Measurements from ENCODE around the gene PAK1.

The PAK1 gene

GRCh38 chr11:77287615-77288273 is 186.2 kb downstream of the PAK1 start:
- Histone ChIP-seq H3K27ac (no peak overlapping the region), H3K36me3 (no peaks in the 10 kb centered on the region), H3K4me3 (no peak overlapping the region), H3K9me3 (no peaks in the 10 kb centered on the region), H3K4me1 (no peaks in the 10 kb centered on the region), H4K20me1 (no peaks in the 10 kb centered on the region), H3K27me3 (no peaks in the 10 kb centered on the region), H3K9ac (no peak overlapping the region), H3K4me2 (no peak overlapping the region)
- TF ChIP-seq Cebpa-rat (IDR thresholded peaks at IDR 0.05) = no peak

GRCh38 chr11:77287136-77287535 is 186.8 kb downstream of the PAK1 start:
- Histone ChIP-seq H3K27me3 (no peaks in the 10 kb centered on the region), H3K4me1 (no peaks in the 10 kb centered on the region), H3K4me2 (no peak overlapping the region), H3K9ac (no peak overlapping the region), H3K36me3 (no peaks in the 10 kb centered on the region), H3K9me3 (no peaks in the 10 kb centered on the region), H3K27ac (no peak overlapping the region), H4K20me1 (no peaks in the 10 kb centered on the region), H3K4me3 (no peak overlapping the region)
- TF ChIP-seq Cebpa-rat (IDR thresholded peaks at IDR 0.05) = no peak

GRCh38 chr11:77284476-77285468 is 189.1 kb downstream of the PAK1 start:
- no peak for TF ChIP-seq Cebpa-rat (IDR thresholded peaks at IDR 0.05)
- H3K27me3 ChIP-seq = no peaks in the 10 kb centered on the region
- H3K4me1 ChIP-seq = no peaks in the 10 kb centered on the region
- no peaks in the 10 kb centered on the region for H4K20me1 ChIP-seq
- H3K36me3 ChIP-seq = no peaks in the 10 kb centered on the region
- H3K4me3 ChIP-seq = no peak overlapping the region
- H3K9me3 ChIP-seq = no peaks in the 10 kb centered on the region
- no peak overlapping the region for H3K9ac ChIP-seq
- no peak overlapping the region for H3K27ac ChIP-seq
- H3K4me2 ChIP-seq = no peak overlapping the region

- Histone ChIP-seq H3K4me3 (no peak overlapping the region), H3K36me3 (no peaks in the 10 kb centered on the region), H3K9me3 (no peaks in the 10 kb centered on the region), H3K9ac (no peak overlapping the region), H3K4me2 (no peak overlapping the region), H4K20me1 (no peaks in the 10 kb centered on the region), H3K27me3 (no peaks in the 10 kb centered on the region), H3K27ac (no peak overlapping the region), H3K4me1 (peaks cover 13% of the 10 kb centered on the region)
- no peak for TF ChIP-seq Cebpa-rat (IDR thresholded peaks at IDR 0.05)
These were observed 190.8 kb downstream of the PAK1 start for GRCh38 chr11:77283101-77283500.

GRCh38 chr11:77278595-77279506 is 195.0 kb downstream of the PAK1 start:
- no peak overlapping the region for H3K9ac ChIP-seq
- no peaks in the 10 kb centered on the region for H3K9me3 ChIP-seq
- H3K4me2 ChIP-seq = peak overlapping the region; percentile 50

GRCh38 chr11:77276271-77276670 is 197.6 kb downstream of the PAK1 start:
- Histone ChIP-seq H3K36me3 (no peaks in the 10 kb centered on the region), H4K20me1 (no peaks in the 10 kb centered on the region), H3K27ac (no peak overlapping the region), H3K4me2 (no peak overlapping the region), H3K9me3 (no peaks in the 10 kb centered on the region), H3K4me1 (peaks cover 13% of the 10 kb centered on the region), H3K9ac (no peak overlapping the region), H3K4me3 (no peak overlapping the region), H3K27me3 (no peaks in the 10 kb centered on the region)
- no peak for TF ChIP-seq Cebpa-rat (IDR thresholded peaks at IDR 0.05)

More at GRCh38 chr11:77278595-77279506, 195.0 kb downstream of the PAK1 start:
- no peak overlapping the region for H3K27ac ChIP-seq
- H3K36me3 ChIP-seq = no peaks in the 10 kb centered on the region
- H3K4me3 ChIP-seq = no peak overlapping the region
- no peak for TF ChIP-seq Cebpa-rat (IDR thresholded peaks at IDR 0.05)
- no peaks in the 10 kb centered on the region for H4K20me1 ChIP-seq
- peaks cover 13% of the 10 kb centered on the region for H3K4me1 ChIP-seq
- no peaks in the 10 kb centered on the region for H3K27me3 ChIP-seq

All from BLaER1 (cell line).